GM18526 (cell line): ENCODE results near the gene OR9Q1.

Experiments used
- POLR2A ChIP-seq: IDR thresholded peaks from 3 replicates; pipeline ENCODE4 v1.6.1; 2011; ENCODE audit not compliant: insufficient read length; ENCODE audit errors: extremely low read depth

OR9Q1 gene

DNA sequence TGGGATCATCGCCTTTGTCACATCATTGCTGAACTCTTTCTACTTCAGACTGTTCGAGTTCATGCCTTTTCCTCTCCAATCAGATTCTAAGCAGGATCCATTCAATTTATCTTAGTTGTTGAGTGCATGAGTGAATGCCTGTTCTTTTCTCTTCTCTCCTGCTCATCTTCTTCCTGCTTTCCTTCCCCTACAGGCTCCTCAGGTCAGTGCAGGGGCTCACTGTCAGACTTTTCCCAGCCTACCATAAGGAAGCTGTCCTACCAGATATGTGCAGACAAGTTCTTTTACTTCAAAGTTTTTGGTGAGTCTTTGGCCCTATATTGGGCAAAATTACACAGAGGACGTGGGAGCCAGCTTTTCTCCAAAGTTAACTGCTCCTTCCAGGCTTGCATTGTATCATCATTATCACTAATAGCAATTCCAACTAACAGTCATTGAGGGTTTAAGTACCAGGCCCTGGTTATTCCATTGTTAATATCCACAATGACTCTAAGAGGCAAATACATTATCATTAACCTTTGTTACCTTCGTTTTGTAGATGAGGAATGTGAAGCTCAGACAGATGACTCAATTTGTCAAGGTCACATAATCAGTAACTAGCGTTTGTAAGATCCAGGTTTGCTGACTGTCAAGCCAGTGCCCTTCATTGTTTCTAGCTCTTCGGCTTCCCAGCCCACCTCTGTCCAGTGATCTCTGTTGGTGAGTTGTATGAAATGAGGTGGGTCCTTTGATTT, 37.4 kb downstream of the OR9Q1 start:
- no peak for TF ChIP-seq POLR2A

DNA sequence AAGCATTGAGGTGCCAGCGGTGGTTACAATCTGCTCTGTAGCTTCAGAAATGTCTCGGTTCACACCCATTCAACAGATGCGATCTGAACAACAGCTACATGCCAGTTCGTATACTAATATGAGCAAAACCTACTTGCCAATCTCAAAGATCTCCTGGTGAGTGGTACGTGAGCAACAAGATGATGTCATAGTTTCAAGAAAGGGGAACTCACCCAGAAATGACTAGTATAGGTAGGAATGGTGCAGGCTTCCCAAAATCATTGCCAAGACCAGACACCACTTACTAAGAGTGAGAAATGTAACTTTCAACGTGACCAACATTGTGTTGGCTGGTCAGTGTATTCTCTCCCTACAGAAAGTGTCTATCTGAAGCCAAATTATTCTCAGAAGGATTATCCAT, 38.1 kb downstream of the OR9Q1 start:
- TF ChIP-seq POLR2A, result no peak

DNA sequence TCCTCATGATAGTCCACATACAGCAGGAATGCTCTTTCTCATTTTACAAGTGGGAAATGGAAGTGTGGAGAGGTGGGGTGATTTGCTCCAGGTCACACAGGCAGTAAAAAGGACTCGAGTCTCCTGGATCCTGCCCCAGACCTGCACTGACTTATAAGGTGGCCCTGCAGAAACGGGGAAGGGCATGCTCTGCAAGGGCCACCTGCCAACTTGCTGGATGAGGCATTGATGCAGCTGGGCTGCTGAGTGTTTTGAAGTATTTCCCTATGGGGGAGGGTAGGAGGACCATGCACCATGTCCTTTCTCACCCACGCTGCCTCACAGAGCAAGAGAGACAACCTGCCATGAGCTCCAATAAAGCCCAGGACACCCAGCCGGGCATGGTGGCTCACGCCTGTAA, 44.0 kb downstream of the OR9Q1 start:
- no peak for TF ChIP-seq POLR2A

DNA sequence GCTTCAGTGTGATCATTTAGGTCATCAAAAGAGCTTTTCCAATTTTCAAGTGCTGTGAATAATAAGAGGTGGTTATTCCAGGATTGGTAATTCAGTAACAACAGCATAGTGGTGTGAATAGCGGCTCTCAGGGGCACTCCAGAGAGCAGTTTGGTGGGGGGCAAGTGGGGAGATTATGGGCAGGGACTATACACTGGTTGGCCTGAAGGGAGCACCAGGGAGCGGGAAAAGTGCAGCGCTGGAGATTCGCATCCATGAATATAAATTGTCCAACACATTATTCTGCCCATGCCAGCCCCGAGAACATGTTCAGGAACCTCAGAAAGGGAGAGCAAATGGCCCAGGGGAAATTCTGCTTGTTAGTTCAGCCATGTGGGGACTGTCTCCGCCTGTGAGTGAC, 45.0 kb downstream of the OR9Q1 start:
- no peak for TF ChIP-seq POLR2A

DNA sequence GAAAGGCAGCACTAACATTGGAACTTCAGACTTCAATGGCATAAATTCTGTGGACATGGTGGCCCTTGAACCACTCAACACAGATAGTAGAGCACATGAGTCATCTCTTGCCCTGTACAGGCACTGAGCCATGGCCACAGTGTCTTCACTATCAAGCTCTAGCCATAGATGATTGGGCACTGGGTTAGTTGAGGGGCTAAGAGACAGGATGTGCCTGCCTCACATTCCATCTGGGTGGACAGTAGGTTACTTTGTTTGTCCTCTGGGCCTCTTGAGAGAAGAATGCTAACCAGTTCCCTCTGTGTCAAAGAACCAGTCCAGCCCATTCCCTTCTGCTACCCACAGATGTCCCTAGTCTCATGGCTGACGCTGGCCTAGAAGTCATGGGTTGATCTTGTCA, 46.9 kb downstream of the OR9Q1 start:
- TF ChIP-seq POLR2A, result no peak

DNA sequence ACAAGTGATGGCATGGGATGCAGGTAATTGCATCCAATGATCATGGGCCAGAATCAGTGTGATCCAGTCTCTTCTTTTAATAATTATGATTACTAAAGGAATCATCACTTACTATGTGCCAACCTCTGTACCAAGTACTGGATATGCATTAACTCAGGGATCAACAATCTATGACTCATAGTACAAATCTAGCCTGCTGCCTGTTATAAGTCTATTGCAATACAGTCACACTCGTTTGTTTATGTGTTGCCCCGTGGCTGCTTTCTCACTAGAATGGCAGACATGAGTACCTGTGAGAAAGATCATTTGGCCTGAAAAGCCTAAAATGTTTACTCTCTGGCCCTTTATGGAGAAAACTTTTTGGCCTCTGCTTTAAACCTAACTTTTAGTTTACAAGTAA, 52.1 kb downstream of the OR9Q1 start:
- TF ChIP-seq POLR2A, result no peak

DNA sequence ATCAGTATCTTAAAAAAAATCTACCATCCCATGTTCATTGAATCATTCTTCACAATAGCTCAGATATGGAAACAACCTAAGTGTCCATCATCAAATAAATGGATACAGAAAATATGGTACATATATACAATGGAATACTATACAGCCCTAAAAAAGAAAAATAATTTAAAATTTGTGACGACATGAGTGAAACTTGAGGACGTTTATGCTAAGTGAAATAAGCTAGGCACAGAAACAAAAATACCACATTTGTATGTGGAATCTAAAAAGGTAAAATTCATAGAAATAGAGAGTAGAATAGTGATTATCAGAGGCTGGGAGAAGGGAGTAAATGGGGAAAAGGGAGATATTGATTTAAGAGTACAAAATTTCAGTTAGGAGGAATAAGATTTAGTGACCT, 62.8 kb downstream of the OR9Q1 start:
- TF ChIP-seq POLR2A, result no peak

DNA sequence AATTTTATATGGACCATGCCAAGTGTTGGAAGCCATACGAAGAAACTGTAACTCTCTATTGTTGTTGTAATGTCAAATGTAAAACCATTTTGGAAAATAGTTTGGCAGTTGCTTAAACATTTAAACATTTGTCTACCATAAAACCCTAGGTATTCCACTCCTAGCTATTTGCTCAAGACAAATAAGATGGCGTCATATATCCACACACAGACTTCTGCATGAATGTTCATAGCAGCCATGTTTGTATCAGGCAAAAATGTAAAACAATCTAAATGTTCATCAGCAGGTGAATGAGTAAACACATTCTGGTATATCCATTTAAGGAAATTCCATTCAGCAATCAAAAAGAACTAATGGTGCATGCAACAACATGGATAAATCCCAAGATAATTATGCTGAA, 73.8 kb downstream of the OR9Q1 start:
- no peak for TF ChIP-seq POLR2A

DNA sequence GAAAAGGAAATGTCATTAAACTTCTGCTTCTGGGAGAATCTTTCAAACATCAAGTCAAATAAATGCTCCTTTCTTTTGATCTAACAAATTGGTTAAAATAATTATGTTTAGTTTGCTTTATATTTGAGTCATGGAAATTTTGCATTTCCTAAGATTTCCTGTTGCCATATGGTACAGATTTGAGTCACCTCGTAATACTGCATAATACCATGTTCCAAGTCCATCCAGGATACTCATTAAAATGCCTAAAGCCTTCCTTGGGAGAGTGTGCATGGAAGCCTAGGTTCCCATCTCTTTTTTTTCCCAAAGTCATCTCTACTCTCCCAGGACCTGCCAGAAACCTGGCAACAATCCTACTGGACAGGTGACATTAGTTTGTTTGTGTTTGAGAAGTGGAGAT, 97.4 kb downstream of the OR9Q1 start:
- no peak for TF ChIP-seq POLR2A

DNA sequence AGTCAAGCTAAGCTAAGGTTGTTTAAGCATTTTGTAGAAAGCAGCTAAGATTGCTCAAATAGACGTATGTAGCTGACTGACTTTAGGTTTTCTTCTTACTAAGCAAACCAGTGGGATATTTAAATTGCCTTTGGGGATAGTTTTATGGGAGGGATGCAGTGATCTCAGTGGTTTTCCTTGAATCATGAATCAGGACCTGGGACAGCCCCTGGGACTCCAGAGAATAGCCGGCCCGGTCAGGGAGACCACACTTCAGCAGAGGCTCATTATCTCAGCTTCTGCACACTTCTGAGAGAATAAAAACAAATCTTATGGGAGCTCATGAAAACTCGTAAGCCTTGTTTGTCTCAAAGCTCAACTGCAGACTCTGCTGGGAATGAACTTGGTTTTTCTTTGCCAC, 101.8 kb downstream of the OR9Q1 start, which contains the start of gene OR9I1:
TSS of gene OR9I1 (minus strand) at position 62 of the 400 bp plus-strand sequence. CDS start 6,086 bp downstream, outside the sequence.
- TF ChIP-seq POLR2A, result no peak

DNA sequence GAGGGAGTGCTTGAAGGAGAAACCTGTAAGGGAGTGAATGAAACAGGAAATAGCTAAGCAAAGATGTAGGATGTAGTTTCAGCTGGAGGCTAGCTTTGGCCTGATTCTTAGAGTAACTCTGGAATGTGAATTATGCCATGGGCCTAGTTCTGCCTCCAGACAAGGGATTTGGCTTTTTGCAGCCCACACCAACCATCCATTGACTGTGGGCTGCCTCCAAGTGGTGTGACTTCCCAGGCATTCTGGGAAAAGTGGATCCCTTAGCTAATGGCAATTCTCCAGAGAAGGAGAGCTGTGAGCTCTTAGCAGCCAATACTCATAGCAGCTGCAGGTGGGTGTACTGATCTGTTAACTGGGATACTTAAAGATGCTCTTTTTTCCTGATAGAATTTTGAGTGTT, 103.7 kb downstream of the OR9Q1 start:
- no peak for TF ChIP-seq POLR2A

DNA sequence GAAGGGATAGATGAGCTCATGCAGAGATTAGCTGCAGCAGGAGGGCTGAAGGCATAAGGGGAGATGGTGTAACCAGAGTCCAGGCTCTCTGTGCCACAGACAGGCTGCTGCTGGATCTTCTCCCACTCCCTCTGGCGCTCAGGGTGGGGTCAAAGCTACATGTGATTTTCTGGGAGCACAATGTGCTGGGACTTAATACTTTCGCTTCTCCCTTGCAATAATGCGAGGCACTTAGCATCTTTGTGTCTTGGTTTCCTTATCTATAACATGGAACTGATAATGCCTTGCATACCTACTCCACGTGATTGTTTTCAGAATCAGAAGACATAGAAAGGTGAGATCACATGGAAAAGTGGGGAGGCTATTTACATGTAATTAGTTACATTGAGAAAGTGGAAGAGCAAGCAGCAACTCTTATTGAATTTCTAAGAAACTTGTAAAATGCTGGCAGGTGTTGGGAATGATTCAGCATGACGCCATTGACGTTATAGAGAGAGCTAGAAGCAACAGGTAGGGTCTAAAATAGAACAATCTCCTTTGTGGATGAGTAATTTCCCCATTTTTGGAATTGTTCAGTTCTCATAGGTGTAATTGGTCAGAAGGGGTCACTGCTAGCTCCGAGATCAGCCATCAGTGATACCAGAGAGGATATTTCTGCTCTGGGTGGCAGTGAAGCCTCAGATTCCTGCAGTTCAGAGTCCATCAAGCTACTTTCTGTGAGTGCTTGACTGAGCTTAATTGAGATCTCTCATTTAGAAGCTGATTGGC, 109.8 kb downstream of the OR9Q1 start:
- no peak for TF ChIP-seq POLR2A

DNA sequence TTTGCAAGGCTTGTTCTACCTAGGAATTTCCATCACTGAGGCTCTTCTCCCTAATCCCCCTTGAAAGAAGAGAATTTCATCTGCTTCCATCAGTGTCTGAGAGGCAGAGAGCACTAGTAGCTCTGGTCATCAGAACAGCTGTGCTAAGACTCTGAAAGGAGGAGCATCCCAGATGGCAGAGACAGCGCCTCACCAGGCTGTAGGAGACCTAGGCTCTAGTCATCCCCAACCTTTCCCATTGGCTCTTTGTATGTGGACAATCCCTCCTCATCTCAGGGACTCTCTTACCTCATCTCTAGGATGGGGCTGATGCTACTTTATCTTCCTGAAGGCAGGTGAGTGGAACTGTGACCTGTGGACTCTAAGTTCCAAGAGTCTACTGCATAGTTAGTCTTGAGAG, 110.5 kb downstream of the OR9Q1 start:
- no peak for TF ChIP-seq POLR2A

DNA sequence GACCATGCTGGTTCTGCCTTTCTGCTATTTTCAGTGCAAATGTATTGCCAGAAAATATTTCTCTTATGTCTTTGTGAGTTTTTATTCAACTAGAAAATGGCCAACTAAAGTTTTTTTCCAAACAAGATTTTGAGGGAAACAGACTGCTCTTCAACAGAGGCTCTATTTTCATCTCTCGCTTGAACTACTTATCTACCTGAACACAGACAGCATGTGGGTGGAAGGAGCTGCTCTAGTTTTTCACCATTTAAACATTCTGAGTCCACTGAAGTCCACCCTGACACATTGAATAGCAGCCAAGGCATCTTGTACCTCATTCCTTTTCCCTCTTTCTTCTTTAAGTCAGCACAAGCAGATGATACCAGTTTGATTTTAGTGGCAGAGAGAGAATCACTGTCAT, 111.5 kb downstream of the OR9Q1 start:
- no peak for TF ChIP-seq POLR2A

DNA sequence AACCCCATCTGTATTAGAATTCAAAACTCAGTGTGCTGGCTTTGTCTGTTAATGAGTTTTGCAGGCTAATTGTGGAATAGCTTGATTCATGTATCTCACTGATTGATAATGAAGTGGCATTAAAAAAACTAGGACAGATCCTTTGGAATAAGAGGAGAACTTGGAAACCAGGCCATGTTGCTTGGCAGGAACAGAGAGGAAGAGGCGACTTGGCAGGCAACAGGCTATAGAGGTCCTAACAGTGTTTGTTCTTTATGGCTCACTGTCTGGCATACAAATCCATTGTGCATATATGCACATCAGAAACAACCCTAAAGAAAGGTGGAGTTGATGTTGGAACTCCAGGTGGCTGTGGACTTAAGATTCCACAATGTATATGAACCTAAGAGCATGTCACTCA, 119.1 kb downstream of the OR9Q1 start:
- no peak for TF ChIP-seq POLR2A

DNA sequence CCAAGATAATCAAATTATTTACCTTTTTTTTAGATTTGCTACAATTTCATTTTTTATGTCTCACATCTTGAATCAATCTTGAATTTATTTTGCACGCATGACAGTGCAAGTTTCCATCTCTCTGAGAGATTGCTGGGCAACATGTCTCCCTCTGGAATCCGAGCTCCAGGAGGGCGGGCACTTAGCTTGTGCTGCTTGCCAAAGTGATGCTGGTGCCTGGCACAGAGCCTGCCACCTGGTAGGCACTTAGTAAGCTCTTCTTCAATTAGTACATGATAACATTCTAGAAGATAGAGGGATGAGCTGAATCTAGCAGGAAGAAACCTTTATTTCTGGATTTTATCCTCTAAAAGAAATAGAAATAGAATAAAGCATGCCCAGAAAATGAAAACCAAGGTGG, 129.1 kb downstream of the OR9Q1 start:
- TF ChIP-seq POLR2A, result no peak

DNA sequence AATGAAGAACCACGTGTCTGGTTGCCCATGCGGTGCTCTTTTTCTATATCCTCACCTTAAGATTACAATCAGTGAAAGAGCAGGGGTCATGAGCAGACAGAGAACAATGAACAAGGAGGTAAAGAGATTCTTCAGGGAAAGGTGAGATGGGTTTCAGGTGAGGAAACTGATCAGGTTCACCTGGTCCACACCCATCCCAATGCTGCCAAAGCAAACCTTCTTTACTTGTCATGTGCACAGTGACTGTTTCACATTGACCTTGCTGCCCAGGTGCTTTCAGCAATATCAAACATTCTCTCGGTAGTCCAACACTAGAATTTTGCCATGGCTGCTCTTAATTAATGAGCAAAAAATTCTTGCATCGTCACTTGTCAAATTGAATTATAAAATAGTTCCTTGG, 140.7 kb downstream of the OR9Q1 start:
- no peak for TF ChIP-seq POLR2A
